ENCODE results near the gene NOSTRIN.

Gene NOSTRIN

DNA sequence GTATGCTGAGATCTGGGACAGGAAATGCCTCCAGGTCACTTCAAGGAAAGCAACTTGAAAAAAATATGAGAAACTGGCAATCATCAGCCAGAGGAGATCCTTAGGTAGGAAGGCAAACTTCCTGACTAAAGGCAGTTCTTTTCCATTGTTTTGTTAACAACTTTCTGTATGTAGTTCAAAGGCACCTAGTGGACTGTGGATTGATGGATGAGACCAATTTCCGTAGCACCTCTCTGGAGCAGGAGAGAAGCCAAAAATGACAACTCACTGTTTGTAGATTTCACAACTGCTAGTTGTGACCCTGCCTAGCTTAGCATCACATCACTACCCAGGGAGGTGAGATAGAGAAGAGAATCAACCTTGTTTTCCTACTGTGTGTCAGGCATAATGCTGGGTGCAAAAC is 21.8 kb upstream of the NOSTRIN start:
- TF ChIP-seq, protein P1, sequence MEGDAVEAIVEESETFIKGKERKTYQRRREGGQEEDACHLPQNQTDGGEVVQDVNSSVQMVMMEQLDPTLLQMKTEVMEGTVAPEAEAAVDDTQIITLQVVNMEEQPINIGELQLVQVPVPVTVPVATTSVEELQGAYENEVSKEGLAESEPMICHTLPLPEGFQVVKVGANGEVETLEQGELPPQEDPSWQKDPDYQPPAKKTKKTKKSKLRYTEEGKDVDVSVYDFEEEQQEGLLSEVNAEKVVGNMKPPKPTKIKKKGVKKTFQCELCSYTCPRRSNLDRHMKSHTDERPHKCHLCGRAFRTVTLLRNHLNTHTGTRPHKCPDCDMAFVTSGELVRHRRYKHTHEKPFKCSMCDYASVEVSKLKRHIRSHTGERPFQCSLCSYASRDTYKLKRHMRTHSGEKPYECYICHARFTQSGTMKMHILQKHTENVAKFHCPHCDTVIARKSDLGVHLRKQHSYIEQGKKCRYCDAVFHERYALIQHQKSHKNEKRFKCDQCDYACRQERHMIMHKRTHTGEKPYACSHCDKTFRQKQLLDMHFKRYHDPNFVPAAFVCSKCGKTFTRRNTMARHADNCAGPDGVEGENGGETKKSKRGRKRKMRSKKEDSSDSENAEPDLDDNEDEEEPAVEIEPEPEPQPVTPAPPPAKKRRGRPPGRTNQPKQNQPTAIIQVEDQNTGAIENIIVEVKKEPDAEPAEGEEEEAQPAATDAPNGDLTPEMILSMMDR (IDR thresholded peaks at IDR 0.05; ENCODE audit: low read depth, low read length), result no peak
- DNase-seq (ENCODE audit: low read depth in 2 of 2), result peak in 1 of 2 donors; percentile 27

DNA sequence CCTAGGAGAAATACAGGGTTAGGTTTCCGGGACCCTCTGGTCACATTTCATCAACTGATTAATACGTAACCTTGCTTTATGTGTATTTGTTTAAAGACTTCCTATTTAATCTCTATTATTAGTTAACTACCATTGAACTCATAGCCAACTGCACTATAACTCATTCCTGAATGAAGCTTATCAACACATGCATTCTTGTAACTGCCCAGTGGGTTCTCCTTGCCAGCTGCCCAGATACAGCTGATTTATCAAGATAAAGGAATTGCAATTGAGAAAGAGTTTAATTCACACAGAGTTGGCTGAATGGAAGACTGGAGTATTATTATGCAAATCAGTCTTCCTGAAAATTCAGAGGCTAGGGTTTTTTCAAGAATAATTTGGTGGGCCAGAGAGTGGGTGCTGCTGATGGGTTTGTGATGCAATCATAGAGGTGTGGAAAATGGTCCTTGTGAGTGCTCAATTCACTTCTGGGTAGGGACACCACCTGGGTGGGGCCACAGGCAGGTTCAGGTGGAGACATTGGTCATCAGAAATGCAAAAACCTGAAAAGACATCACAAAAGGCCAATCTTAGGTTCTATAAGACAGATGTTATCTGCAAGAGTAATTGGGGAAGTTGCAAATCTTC is 21.1 kb upstream of the NOSTRIN start:
- TF ChIP-seq, protein P1 (IDR thresholded peaks at IDR 0.05; ENCODE audit: low read depth, low read length), result no peak
- DNase-seq (ENCODE audit: low read depth in 2 of 2), result no peak
- H3K4me3 ChIP-seq (replicated peaks in 1 of 2; ENCODE audit: low read depth in 2 of 2, low read length in 2 of 2), result no peak overlapping the region

More for the DNA sequence above, 21.8 kb upstream of the NOSTRIN start:
- H3K4me3 ChIP-seq (replicated peaks in 1 of 2; ENCODE audit: low read depth in 2 of 2, low read length in 2 of 2), result no peak overlapping the region

DNA sequence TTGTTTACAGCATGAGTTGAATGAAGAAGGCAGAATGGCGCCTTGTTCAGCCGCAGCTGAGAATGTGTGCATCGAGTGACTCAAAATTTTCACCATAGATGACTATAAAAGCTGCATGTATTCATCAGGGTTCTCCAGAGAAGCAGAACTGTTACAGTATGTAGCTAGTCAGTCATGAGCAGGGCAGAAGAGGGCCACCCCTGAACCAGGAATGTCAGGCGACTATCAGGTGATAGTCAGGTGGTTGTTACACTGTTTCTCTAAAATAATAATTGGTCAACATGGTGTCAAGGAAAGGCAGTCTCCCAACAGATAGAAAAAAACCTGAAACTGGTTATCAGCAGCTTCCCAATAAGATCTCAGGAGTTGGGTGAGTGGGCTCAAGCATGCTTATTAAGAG is 20.2 kb upstream of the NOSTRIN start:
- no peak overlapping the region for H3K4me3 ChIP-seq (replicated peaks in 1 of 2; ENCODE audit: low read depth in 2 of 2, low read length in 2 of 2)
- TF ChIP-seq, protein P1 (IDR thresholded peaks at IDR 0.05; ENCODE audit: low read depth, low read length), result no peak
- no peak for DNase-seq (ENCODE audit: low read depth in 2 of 2)

DNA sequence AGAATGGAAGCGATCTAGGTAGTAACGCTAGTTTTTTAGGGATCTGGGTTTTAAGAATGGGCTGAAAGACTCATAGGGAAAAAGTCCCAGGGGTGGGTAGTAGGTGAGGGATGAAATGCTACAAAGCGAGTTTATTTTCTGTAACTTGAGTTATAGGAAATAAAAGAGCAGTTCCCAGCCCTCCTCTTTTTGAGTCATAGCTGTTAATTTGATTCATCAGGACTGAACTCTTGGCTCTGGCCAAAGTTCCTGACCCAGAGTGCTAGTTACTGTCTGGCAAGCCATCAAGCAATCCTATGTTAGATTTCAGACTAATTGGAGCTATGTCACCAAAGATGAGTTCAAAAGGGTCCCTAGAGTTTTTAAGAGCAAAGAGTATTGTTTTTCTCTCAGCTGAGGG is 17.4 kb upstream of the NOSTRIN start:
- TF ChIP-seq, protein P1 (IDR thresholded peaks at IDR 0.05; ENCODE audit: low read depth, low read length), result no peak
- peak in 1 of 2 donors; percentile 8 for DNase-seq (ENCODE audit: low read depth in 2 of 2)
- no peak overlapping the region for H3K4me3 ChIP-seq (replicated peaks in 1 of 2; ENCODE audit: low read depth in 2 of 2, low read length in 2 of 2)

DNA sequence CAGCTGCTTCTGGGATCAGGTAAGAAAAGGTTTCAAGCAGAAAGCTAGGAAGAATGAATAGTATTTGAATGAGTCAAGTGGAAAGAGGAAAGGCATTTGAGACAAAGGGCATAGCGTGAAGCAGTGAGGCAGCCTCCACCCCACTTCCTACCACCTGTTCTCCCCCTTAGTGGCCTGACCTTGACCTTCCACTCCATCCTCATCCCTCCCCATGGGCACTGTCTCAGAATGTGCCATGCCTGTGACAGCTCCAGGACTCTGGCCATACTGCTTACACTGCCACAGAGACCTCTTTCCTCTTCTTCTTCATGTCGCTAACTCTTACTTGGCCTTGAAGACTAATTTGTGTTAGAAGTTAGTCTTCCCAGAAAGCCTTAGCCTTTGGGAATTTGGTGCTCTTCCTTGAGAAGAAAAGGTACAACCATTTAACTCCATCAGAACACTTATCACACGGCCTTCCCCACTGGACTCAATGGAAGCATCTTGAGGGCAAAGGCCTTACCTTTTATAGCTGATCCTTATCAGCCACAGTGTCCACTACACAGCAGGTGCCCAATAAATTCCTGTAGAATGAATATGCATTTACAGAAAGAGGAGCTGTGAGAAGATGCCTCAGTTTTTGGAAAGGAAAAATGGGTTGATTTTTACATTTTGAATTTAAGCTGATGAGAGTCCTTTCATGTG is 15.2 kb upstream of the NOSTRIN start:
- no peak for DNase-seq (ENCODE audit: low read depth in 2 of 2)
- TF ChIP-seq, protein P1 (IDR thresholded peaks at IDR 0.05; ENCODE audit: low read depth, low read length), result no peak
- no peak overlapping the region for H3K4me3 ChIP-seq (replicated peaks in 1 of 2; ENCODE audit: low read depth in 2 of 2, low read length in 2 of 2)

DNA sequence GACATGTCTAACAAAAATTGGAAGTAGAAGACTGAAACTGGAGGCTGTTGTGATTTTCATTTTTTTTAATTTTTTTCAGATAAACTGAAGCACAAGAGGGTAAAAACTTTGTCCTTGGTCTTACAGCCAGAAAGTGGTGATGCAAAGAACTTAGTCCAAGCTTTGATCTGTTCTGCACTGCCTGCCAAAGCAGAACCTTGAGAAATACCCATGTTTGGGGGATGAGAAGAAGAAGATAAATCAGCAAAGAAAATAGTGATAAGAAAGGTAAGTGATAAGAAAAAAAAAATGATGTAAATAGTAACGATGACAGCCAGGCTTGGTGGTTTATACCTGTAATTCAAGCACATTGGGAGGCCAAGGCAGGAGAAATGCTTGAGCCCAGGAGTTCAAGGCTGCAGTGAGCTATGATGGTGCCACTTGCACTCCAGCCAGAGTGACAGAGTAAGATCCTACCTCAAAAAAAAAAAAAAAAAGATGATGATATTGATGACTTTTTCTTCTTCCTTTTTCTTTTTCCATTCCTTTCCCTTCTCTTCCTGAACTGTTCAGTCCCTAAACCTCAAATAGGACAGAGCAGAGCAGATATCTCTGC is 14.6 kb upstream of the NOSTRIN start:
- TF ChIP-seq, protein P1 (IDR thresholded peaks at IDR 0.05; ENCODE audit: low read depth, low read length), result no peak
- DNase-seq (ENCODE audit: low read depth in 2 of 2), result no peak
- H3K4me3 ChIP-seq (replicated peaks in 1 of 2; ENCODE audit: low read depth in 2 of 2, low read length in 2 of 2), result no peak overlapping the region
